GM18520 (cell line): Measurements from ENCODE around the gene KANSL2.

Experiments
- ATAC-seq: cut with Tn5 transposase; IDR thresholded peaks from one replicate; pipeline ENCODE4 v1.9.1; 2021; ENCODE audit not compliant: unreplicated experiment

KANSL2 gene

GRCh38 chr12:48615681-48616080, 66.4 kb downstream of the KANSL2 start:
- ATAC-seq, result no peak

- no peak for ATAC-seq
These were observed 68.7 kb downstream of the KANSL2 start for GRCh38 chr12:48613321-48613720.
